Measurements from ENCODE around the gene CANX. TPM values are rescaled to one million over a fixed set of nuclear protein-coding genes. Genes with fewer than 3 reads are reported as not detected.

The CANX gene
- total RNA-seq, 2 experiments from 2014 or later: 164 to 451 TPM

DNA sequence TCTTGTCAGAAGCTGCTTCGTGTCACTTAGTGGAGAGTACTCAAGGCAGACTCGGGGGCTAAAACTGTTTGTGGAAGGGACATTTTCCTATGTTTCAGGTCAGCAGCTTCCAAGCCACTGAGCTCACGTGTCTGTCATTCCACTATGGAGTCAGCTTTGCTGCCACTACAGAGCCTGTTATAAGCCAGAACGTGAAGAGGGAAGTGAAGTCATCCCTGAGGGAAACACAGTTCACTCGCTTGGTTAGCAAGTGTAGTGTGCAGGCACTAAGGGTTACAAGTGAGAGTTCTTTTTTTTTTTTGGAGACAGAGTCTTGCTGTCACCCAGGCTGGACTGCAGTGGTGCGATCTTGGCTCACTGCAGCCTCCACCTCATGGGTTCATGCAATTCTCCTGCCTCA is 70.5 kb downstream of the CANX start:
- DNase-seq (ENCODE audit: low spot score): no peak
- Histone ChIP-seq H2AFZ (ENCODE audit: low read length) (no peak overlapping the region), H3K4me2 (ENCODE audit: low read length) (no peak overlapping the region), H3K9me2 (ENCODE audit: insufficient read depth, low read length) (no peaks in the 10 kb centered on the region), H3K4me3 (ENCODE audit: low read depth, low read length, poor library complexity, severe bottlenecking) (no peak overlapping the region), H3K27ac (ENCODE audit: low read depth, low read length, poor library complexity, severe bottlenecking) (no peak overlapping the region), H3K36me3 (ENCODE audit: insufficient read depth, low read length) (peaks cover 91% of the 10 kb centered on the region), H4K20me1 (ENCODE audit: insufficient read depth, low read length) (no peaks in the 10 kb centered on the region; the same call in 1 of the 2 replicates), H3K79me2 (ENCODE audit: insufficient read depth, low read depth, low read length) (peaks cover 5% of the 10 kb centered on the region; the same call in 1 of the 2 replicates), H3K9me3 (ENCODE audit: low read length) (no peaks in the 10 kb centered on the region), H3K4me1 (ENCODE audit: insufficient read depth, low read length, poor library complexity, severe bottlenecking) (no peaks in the 10 kb centered on the region)
- TF ChIP-seq EZH2phosphoT487 (IDR thresholded peaks at IDR 0.05; ENCODE audit: borderline replicate concordance, low read depth, low read length): no peak
- TF ChIP-seq, protein P1, sequence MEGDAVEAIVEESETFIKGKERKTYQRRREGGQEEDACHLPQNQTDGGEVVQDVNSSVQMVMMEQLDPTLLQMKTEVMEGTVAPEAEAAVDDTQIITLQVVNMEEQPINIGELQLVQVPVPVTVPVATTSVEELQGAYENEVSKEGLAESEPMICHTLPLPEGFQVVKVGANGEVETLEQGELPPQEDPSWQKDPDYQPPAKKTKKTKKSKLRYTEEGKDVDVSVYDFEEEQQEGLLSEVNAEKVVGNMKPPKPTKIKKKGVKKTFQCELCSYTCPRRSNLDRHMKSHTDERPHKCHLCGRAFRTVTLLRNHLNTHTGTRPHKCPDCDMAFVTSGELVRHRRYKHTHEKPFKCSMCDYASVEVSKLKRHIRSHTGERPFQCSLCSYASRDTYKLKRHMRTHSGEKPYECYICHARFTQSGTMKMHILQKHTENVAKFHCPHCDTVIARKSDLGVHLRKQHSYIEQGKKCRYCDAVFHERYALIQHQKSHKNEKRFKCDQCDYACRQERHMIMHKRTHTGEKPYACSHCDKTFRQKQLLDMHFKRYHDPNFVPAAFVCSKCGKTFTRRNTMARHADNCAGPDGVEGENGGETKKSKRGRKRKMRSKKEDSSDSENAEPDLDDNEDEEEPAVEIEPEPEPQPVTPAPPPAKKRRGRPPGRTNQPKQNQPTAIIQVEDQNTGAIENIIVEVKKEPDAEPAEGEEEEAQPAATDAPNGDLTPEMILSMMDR (conservative IDR thresholded peaks at IDR 0.05; ENCODE audit: low read length): no peak
- CTCF ChIA-PET (ENCODE audit: unreplicated experiment): no interaction called here
- intact Hi-C loops (cut with micrococcal nuclease; ENCODE audit: unreplicated experiment): loop anchor here (10.0 kb wide), 1 partner anchor 206 kb away; no protein-coding TSS in a partner anchor
- POLR2A ChIA-PET: interaction anchor here (0.7 to 1.5 kb wide), 2 partner anchors 8 to 30 kb away, joined by 4 to 5 read pairs; no protein-coding TSS in a partner anchor
- no TSS peak for BruUV-seq (replicated peaks)

DNA sequence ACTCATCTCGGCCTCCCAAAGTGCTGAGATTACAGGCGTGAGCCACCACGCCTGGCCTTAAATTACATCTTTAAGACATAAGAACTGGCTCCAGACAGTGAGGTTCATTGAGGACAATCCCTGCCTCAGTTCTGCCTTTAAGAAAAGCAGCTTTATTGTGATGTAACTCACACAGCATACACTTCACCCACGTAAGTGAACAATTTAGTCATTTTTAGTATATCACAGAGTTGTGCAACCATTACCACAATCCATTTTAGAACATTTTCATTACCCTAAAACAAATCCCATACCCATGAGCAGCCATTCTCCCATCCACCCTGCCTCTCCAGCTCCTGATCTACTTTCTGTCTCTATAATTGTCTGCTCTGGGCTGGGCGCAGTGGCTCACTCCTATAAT is 71.0 kb downstream of the CANX start:
- no peaks in the 10 kb centered on the region for H3K9me2 ChIP-seq (ENCODE audit: insufficient read depth, low read length)
- POLR2A ChIA-PET: no interaction called here
- H3K4me2 ChIP-seq (ENCODE audit: low read length): no peak overlapping the region
- no peak overlapping the region for H2AFZ ChIP-seq (ENCODE audit: low read length)
- DNase-seq (ENCODE audit: low spot score): no peak
- no peaks in the 10 kb centered on the region for H3K4me1 ChIP-seq (ENCODE audit: insufficient read depth, low read length, poor library complexity, severe bottlenecking)
- CTCF ChIA-PET (ENCODE audit: unreplicated experiment): interaction anchor here (0.6 kb wide), 1 partner anchor 31 kb away, joined by 4 read pairs; no protein-coding TSS in a partner anchor
- H3K9me3 ChIP-seq (ENCODE audit: low read length): no peaks in the 10 kb centered on the region
- peaks cover 96% of the 10 kb centered on the region for H3K36me3 ChIP-seq (ENCODE audit: insufficient read depth, low read length)
- no peak overlapping the region for H3K4me3 ChIP-seq (ENCODE audit: low read depth, low read length, poor library complexity, severe bottlenecking)
- no peak overlapping the region for H3K27ac ChIP-seq (ENCODE audit: low read depth, low read length, poor library complexity, severe bottlenecking)
- no peak for TF ChIP-seq EZH2phosphoT487 (IDR thresholded peaks at IDR 0.05; ENCODE audit: borderline replicate concordance, low read depth, low read length)
- TF ChIP-seq, protein P1 (conservative IDR thresholded peaks at IDR 0.05; ENCODE audit: low read length): no peak
- peaks cover 5% of the 10 kb centered on the region; the same call in 1 of the 2 replicates for H3K79me2 ChIP-seq (ENCODE audit: insufficient read depth, low read depth, low read length)
- no TSS peak for BruUV-seq (replicated peaks)
- intact Hi-C loops (cut with micrococcal nuclease; ENCODE audit: unreplicated experiment): loop anchor here (10.0 kb wide), 1 partner anchor 205 kb away; no protein-coding TSS in a partner anchor
- no peaks in the 10 kb centered on the region; the same call in 1 of the 2 replicates for H4K20me1 ChIP-seq (ENCODE audit: insufficient read depth, low read length)

DNA sequence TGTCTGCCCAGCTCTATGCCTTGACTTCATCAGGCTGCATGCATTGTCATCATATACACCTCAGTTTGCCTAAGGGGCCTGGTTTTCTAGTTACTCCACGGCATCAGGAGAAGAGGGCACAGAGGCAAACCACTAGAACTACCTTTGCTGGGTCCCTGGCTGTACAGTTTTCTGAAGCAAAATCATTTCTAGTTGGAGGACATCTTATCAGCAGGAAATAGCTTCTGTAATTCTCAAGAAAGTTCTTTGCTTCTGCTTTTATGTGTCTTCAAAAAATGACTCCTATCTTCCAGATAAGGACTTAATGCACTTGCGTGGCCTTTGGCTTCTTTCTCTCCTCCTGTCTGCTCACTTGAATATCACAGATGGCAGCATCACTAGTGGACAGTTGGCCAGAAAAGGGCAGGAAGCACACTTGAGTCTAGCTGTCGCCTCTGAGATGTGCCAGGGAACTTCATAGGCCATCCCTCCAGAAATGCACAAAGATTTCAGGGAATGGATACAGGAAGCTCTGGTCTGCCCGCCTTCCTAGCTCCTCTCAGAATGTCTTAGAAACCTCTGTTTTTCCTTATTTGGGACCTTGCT is 72.6 kb downstream of the CANX start:
- intact Hi-C loops (cut with micrococcal nuclease; ENCODE audit: unreplicated experiment): no loop called here
- Histone ChIP-seq H2AFZ (ENCODE audit: low read length) (no peak overlapping the region), H3K27ac (ENCODE audit: low read depth, low read length, poor library complexity, severe bottlenecking) (no peak overlapping the region), H3K4me2 (ENCODE audit: low read length) (no peak overlapping the region), H4K20me1 (ENCODE audit: insufficient read depth, low read length) (no peaks in the 10 kb centered on the region; the same call in 1 of the 2 replicates), H3K9me2 (ENCODE audit: insufficient read depth, low read length) (no peaks in the 10 kb centered on the region), H3K79me2 (ENCODE audit: insufficient read depth, low read depth, low read length) (peaks cover 5% of the 10 kb centered on the region; the same call in 1 of the 2 replicates), H3K36me3 (ENCODE audit: insufficient read depth, low read length) (peaks cover 97% of the 10 kb centered on the region), H3K4me3 (ENCODE audit: low read depth, low read length, poor library complexity, severe bottlenecking) (no peak overlapping the region), H3K9me3 (ENCODE audit: low read length) (no peaks in the 10 kb centered on the region), H3K4me1 (ENCODE audit: insufficient read depth, low read length, poor library complexity, severe bottlenecking) (no peaks in the 10 kb centered on the region)
- ChIA-PET POLR2A (interaction anchor here (0.6 to 1.0 kb wide), 3 partner anchors 16 to 1583 kb away, joined by 3 to 4 read pairs (median 3); no protein-coding TSS in a partner anchor), CTCF (ENCODE audit: unreplicated experiment) (no interaction called here)
- TF ChIP-seq EZH2phosphoT487 (IDR thresholded peaks at IDR 0.05; ENCODE audit: borderline replicate concordance, low read depth, low read length): no peak
- TF ChIP-seq, protein P1 (conservative IDR thresholded peaks at IDR 0.05; ENCODE audit: low read length): no peak
- BruUV-seq (replicated peaks): no TSS peak
- DNase-seq (ENCODE audit: low spot score): no peak
